Immature natural killer cell (primary cell): ENCODE measurements around the gene ANKS6. TPM values are rescaled to one million over a fixed set of nuclear protein-coding genes. Genes with fewer than 3 reads are reported as not detected.
A peak's percentile ranks its signal among the peaks of the same experiment; 100 is the strongest.

Experiments
- DNase-seq, 3 donors: peaks; one replicate each; pipeline ENCODE4 v3.0.0; 2022; ENCODE audit warnings: mixed read lengths in 1 of 3
- H3K27ac Mint-ChIP-seq, 6 donors: one replicate each; pipeline ENCODE4 v1.8.0; 2020; ENCODE audit warnings: mixed read lengths in 6 of 6, mild to moderate bottlenecking in 5 of 6, inconsistent platforms in 4 of 6, moderate library complexity in 3 of 6
- H3K27me3 Mint-ChIP-seq, 3 donors: one replicate each; pipeline ENCODE4 v1.8.0; 2020 to 2021; ENCODE audit warnings: low read depth in 3 of 3, mild to moderate bottlenecking in 3 of 3, mixed read lengths in 3 of 3, moderate library complexity in 3 of 3, inconsistent platforms in 1 of 3
- H3K36me3 Mint-ChIP-seq, 3 donors: one replicate each; pipeline ENCODE4 v1.8.0; 2020; ENCODE audit warnings: mixed read lengths in 3 of 3, inconsistent platforms in 2 of 3, mild to moderate bottlenecking in 2 of 3
- H3K4me1 Mint-ChIP-seq, 2 donors: one replicate each; pipeline ENCODE4 v1.8.0; 2020; ENCODE audit warnings: inconsistent platforms in 2 of 2, mild to moderate bottlenecking in 2 of 2, mixed read lengths in 2 of 2, moderate library complexity in 1 of 2
- H3K4me3 Mint-ChIP-seq, 5 donors: one replicate each; pipeline ENCODE4 v1.8.0; 2020; ENCODE audit warnings: mild to moderate bottlenecking in 5 of 5, mixed read lengths in 5 of 5, inconsistent platforms in 3 of 5, moderate library complexity in 3 of 5
- H3K9me3 Mint-ChIP-seq, 6 donors: one replicate each; pipeline ENCODE4 v1.8.0; 2020; ENCODE audit warnings: mild to moderate bottlenecking in 6 of 6, mixed read lengths in 6 of 6, inconsistent platforms in 4 of 6, moderate library complexity in 3 of 6
- polyA plus RNA-seq, 3 donors: library from polyadenylated mRNA; unstranded; fragments of 300-500 nt; fragmentation: Illumina TruSeq; gene quantifications; one replicate each; pipeline ENCODE4 v1.2.3, GENCODE V29; 2021

Gene ANKS6
- polyA plus RNA-seq = 1 to 10 TPM; 2.6 to 3.7 (median 3.2) TPM

DNA sequence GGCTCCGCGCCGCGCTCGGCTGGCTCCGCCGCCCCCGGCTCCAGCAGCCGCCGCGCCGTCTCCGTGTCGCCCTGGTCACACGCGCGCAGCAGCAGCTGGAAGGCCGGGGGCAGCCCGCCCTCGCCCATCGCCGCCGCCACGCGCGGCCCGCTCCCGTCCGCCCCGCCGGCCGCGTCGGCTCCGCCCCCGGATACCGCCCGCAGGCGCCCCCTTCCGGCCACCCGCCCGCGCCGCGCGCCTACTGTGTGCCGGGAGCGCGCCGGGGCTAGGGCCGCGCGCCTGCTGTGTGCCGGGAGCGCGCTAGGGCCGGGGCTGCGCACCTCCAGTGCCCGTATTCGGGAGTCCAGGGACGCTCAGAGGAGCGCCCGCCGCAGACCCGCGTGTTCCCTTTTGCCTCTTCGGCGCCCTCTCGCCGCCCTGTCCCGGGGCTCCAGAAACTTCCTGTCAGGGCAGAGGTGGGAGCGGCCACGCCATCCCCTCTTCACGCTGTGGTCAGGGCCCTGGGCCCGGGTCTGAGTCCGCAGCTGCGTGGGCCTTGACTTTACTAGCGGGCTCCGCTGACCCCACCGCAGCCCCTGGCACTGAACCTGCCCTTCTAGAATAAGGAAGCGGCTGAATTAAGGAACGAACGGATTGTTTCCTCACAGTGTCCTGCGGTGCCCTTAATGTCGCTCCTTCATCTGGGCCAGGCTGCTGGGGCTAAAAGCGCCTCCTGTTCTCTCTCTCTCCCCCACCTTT, at the start of gene ANKS6:
ANKS6 (minus strand) TSS at position 192 of the 738 bp plus-strand sequence; CDS start at position 128, 64 bp downstream.
- Mint-ChIP-seq H3K27ac (peak within 1 kb of the TSS in 5 of 6 donors; percentile 43 to 87 (median 72)), H3K4me3 (peak within 1 kb of the TSS; percentile 87 to 90 (median 89)), H3K4me1 (peaks cover 24 to 33% of the 10 kb centered on the region in 2 donors), H3K9me3 (peaks cover 0 to 2% (median 0%) of the 10 kb centered on the region in 6 donors), H3K27me3 (no peaks in the 10 kb centered on the region), H3K36me3 (peaks cover 0 to 4% (median 0%) of the 10 kb centered on the region in 3 donors)
- DNase-seq = peak; percentile 84 to 87 (median 85)

DNA sequence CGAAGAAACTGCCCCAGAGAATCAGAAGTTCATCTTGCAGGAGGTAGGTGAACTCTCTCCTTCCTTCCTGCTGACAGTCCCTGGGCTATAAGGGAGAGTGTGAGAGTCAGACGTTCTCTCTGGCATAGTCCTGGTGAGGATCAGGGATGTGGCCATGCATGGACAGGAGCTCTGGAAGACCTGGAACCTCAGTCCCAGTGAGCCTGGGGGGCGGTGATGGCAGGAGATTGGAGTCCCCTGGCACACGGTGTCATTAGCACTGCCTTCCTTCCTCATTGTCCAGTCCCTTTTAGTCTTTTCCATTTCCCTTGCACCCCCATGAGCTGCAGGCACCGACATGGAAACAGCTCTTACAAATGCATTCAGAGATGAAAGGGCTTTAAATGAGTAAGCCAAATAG, 49.7 kb upstream of the ANKS6 start:
- H3K9me3 Mint-ChIP-seq = no peaks in the 10 kb centered on the region
- H3K4me1 Mint-ChIP-seq = peaks cover 0 to 1% of the 10 kb centered on the region in 2 donors
- DNase-seq = no peak
- no peak overlapping the region for H3K27ac Mint-ChIP-seq
- peaks cover 0 to 14% (median 12%) of the 10 kb centered on the region in 3 donors for H3K36me3 Mint-ChIP-seq
- H3K27me3 Mint-ChIP-seq = peaks cover 0 to 4% (median 0%) of the 10 kb centered on the region in 3 donors
- no peak overlapping the region for H3K4me3 Mint-ChIP-seq

DNA sequence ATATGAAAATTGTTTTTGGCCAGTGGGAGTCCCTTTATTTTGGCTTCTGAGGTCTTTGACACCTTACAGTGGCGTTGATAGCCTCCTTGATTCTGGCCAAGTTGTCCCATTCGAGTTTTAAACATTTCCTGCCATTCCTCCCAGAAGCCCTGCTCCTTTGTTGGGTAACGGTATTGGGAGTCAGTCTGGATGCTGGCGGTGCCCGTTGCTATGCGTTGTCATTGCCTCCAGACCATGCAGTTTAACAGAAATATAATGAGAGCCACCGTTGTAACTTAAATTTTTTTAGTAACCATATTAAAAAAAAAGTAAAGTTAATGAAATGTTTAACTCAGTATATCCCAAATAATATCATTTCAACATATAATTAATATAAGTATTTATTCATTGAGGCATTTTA, 46.2 kb upstream of the ANKS6 start:
- Mint-ChIP-seq H3K4me1 (no peaks in the 10 kb centered on the region), H3K9me3 (no peaks in the 10 kb centered on the region), H3K36me3 (peaks cover 0 to 20% (median 17%) of the 10 kb centered on the region in 3 donors), H3K27ac (no peak overlapping the region), H3K4me3 (no peak overlapping the region), H3K27me3 (no peaks in the 10 kb centered on the region)
- no peak for DNase-seq

DNA sequence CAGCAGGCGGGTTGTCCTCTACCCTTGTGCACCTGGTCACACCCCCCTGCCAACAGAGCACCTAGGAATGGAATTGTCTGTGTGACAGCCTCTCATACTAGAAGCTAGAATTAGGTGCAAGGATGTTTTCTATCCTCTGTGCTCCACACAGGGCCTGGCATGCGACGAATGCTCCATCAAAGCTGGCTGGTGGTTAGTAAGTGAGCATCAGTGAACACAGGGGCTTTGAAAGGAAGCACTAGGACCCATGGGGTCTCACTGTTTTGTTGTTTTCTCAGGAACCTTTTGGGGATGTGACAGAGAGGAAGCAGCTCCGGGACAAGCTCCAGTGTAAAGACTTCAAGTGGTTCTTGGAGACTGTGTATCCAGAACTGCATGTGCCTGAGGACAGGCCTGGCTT, 43.4 kb upstream of the ANKS6 start:
- no peak for DNase-seq
- no peaks in the 10 kb centered on the region for H3K4me1 Mint-ChIP-seq
- no peak overlapping the region for H3K4me3 Mint-ChIP-seq
- H3K36me3 Mint-ChIP-seq = peaks cover 0 to 16% (median 13%) of the 10 kb centered on the region in 3 donors
- no peaks in the 10 kb centered on the region for H3K9me3 Mint-ChIP-seq
- peaks cover 0 to 2% (median 0%) of the 10 kb centered on the region in 3 donors for H3K27me3 Mint-ChIP-seq
- no peak overlapping the region for H3K27ac Mint-ChIP-seq

DNA sequence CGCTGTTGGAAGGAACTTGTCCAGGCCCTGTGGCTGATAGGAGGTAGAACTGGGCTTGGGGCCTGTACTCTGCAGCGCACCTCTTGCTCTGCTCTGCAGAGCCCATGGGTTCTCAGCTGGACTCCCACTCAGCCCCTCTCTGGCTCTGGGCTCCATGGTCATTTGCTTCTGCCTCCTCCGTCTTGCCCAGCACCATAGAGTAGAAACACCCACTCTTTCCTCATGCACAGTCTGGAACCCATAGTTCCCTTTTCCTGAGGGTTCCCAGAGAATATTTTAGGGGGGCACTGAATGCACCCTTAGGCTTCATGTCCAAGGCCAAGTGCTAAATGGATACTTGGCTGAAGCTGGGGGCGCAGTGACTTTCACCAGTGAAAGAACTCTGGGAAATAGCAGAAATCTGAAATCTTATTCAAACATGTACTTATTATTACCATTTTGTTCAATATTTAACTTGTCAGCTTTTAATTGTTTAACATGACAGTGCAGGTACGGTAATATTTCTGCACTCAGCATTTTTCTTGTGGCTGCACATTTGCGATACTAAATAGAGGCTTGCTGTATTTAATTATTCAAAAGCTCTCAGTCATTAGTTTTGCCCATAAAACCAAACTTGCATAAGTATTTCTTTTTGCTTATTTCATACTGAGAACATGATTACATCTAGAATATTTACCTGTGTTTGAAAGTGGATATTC, 42.7 kb upstream of the ANKS6 start:
- H3K4me3 Mint-ChIP-seq = no peak overlapping the region
- H3K36me3 Mint-ChIP-seq = peaks cover 0 to 10% (median 8%) of the 10 kb centered on the region in 3 donors
- H3K4me1 Mint-ChIP-seq = no peaks in the 10 kb centered on the region
- DNase-seq = no peak
- no peaks in the 10 kb centered on the region for H3K9me3 Mint-ChIP-seq
- H3K27me3 Mint-ChIP-seq = peaks cover 0 to 2% (median 0%) of the 10 kb centered on the region in 3 donors
- no peak overlapping the region for H3K27ac Mint-ChIP-seq

DNA sequence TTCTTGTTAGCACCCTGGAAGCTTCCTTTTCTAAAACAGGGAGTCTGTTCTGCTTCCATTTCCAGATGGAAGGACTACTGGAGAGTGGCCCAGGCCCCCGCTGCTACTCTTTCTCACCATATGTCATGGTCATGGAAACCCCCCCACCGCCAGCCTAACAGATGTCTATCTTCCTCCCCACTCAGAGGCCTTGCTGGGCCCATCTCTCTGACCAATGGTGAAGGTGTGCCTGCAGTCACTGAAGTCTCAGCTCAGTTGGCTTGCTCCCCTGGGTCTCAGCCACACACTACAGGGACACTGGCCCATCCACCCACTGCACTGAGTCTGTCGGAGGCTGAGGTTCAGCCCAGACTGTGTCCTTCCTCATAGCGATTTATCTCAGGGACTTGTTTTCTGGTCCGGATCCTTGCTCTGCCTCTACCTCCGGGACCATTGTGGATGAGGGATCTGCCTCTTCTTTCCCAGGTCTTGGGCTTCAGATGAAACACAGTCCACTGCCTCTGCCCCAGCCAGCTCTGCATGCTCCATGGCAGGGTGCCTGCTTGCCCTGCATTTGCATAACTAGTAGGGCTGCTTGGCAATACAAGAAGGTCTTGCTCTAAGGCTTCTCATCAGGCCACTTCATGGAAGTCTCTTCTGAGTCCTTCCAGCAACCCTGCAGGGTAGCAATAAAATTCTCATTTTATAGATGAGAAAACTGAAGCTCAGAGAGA, 42.0 kb upstream of the ANKS6 start:
- peaks cover 0 to 10% (median 8%) of the 10 kb centered on the region in 3 donors for H3K36me3 Mint-ChIP-seq
- H3K9me3 Mint-ChIP-seq = no peaks in the 10 kb centered on the region

DNA sequence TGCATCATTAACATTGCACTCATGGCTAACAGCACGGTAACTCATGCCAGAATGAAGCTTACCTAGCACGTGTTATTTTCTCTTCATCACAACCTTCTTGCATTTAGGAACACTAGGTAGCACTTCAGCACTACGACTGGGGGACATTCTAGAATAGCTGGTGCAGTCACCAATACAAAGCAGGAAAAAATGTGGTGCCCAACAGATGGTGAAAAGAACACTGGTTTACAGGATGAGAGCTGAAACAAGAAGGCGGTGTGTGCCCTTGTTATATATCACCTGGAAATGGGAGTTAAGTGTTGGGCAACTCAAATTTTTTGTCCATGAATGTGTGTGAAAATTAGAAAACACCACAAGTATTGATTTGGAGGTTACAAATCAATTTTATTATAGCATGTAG, 41.2 kb upstream of the ANKS6 start:
- Mint-ChIP-seq H3K27ac (no peak overlapping the region), H3K27me3 (peaks cover 0 to 2% (median 0%) of the 10 kb centered on the region in 3 donors), H3K4me1 (no peaks in the 10 kb centered on the region), H3K36me3 (peaks cover 0 to 10% (median 10%) of the 10 kb centered on the region in 3 donors), H3K9me3 (no peaks in the 10 kb centered on the region), H3K4me3 (no peak overlapping the region)
- no peak for DNase-seq

More for the DNA sequence above, 42.0 kb upstream of the ANKS6 start:
- H3K27ac Mint-ChIP-seq = no peak overlapping the region
- DNase-seq = no peak
- H3K4me1 Mint-ChIP-seq = no peaks in the 10 kb centered on the region
- no peak overlapping the region for H3K4me3 Mint-ChIP-seq
- H3K27me3 Mint-ChIP-seq = peaks cover 0 to 2% (median 0%) of the 10 kb centered on the region in 3 donors

DNA sequence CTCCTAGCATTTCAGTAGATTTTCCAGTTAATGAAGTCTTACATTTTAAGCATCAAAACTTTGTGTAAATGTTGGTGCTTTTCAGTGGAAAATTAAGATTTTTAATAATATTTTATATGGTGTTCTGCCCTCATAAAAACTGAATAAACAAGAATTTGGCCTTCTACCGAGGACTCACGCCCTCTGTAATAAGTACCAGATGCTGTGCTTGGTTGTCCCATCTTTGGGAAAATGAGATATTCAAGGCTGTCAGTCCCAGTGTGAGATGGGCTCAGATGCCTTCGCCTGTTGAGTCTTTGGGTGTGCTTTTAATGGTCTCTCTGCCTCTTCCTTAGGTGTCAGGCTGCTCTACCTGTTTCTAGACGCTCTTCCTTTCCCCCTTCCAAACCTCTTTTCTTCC, 39.9 kb upstream of the ANKS6 start:
- DNase-seq = no peak
- Mint-ChIP-seq H3K4me1 (no peaks in the 10 kb centered on the region), H3K9me3 (no peaks in the 10 kb centered on the region), H3K4me3 (no peak overlapping the region), H3K36me3 (peaks cover 0 to 14% (median 10%) of the 10 kb centered on the region in 3 donors), H3K27ac (no peak overlapping the region), H3K27me3 (peaks cover 0 to 2% (median 0%) of the 10 kb centered on the region in 3 donors)

DNA sequence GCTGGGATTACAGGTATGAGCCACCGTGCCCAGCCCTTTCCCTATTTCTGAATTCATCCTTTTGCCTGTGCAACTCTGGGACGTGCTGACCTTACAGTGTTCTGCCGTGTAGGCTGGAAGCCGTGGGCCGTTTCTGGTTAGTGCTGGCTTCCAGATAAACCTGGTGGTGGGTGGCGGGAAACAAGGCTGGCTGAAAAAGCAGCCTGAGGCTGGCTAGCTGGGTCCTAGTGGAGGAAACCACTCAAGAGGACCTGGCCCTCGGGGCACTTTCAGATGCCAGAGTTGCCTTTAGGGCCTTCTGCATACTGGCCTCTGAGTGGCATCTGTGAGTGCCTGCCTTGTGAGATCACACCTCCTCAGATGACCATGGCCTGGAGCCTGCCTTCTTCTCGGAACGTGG, 38.0 kb upstream of the ANKS6 start:
- peaks cover 0 to 2% (median 0%) of the 10 kb centered on the region in 3 donors for H3K27me3 Mint-ChIP-seq
- H3K4me3 Mint-ChIP-seq = no peak overlapping the region
- H3K27ac Mint-ChIP-seq = no peak overlapping the region
- H3K4me1 Mint-ChIP-seq = no peaks in the 10 kb centered on the region
- no peak for DNase-seq
- H3K36me3 Mint-ChIP-seq = peaks cover 4 to 7% (median 7%) of the 10 kb centered on the region in 3 donors
- no peaks in the 10 kb centered on the region for H3K9me3 Mint-ChIP-seq

DNA sequence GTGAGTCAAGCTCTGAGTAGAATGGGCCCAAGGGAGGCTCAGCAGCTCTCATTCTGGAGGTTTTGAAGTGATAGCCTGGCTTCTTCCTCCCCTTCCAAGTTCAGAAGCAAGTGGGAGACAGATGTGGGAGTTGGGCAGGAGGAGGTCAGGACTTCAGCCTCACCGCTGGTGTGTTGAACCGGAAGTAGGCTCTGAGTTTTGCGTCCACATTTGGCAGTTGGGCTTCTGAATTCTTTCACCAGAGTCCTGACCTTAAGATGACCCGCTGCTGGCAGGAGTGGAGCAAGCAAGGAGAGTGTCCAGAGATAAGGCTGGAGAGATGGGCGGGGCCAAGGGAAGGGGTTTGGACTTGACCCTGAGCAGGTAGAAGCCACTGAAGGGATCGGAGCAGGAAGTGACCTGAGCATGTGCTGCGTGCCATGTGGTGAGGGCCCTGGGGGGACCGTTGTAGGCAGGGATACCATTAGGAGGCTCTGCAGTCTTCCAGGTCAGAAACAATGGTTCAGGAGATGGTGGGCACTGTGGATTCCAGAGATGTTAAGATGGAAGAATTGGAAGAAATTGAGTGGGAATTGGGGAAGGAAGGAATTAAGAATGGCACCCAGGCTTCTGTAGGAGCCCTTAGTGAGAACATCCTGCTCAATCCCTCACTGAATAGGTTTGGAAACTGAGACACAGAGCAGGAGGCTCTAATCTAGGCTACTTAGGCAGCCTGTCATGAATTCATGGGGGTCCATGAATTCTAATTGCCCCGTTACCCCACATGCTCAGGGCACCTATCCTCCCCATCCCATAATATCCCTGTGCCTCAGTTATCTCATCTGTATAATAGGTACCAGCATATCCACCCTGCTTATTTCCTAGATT, 37.0 kb upstream of the ANKS6 start:
- no peaks in the 10 kb centered on the region for H3K4me1 Mint-ChIP-seq
- DNase-seq = no peak
- peaks cover 4 to 7% (median 4%) of the 10 kb centered on the region in 3 donors for H3K36me3 Mint-ChIP-seq
- no peak overlapping the region for H3K27ac Mint-ChIP-seq
- no peak overlapping the region for H3K4me3 Mint-ChIP-seq
- no peaks in the 10 kb centered on the region for H3K9me3 Mint-ChIP-seq
- H3K27me3 Mint-ChIP-seq = peaks cover 0 to 2% (median 0%) of the 10 kb centered on the region in 3 donors

DNA sequence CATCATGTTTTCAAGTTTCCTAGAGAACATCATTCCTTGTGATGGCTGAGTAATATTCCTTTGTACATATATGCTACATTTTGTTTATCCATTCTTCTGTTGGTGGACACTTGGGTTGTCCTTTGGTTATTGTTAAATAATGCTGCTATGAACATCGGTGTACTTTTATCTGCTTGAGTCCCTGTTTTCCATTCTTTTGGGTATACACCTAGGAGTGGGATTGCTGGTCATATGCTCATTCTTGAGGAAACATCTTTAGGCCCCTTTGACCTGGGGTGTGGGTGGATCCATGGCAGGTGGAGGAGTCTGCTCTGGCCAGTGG, 36.4 kb upstream of the ANKS6 start:
- no peak overlapping the region for H3K27ac Mint-ChIP-seq
- DNase-seq = no peak
- no peaks in the 10 kb centered on the region for H3K4me1 Mint-ChIP-seq
- H3K9me3 Mint-ChIP-seq = no peaks in the 10 kb centered on the region
- H3K36me3 Mint-ChIP-seq = peaks cover 4 to 7% (median 4%) of the 10 kb centered on the region in 3 donors
- H3K27me3 Mint-ChIP-seq = peaks cover 0 to 2% (median 0%) of the 10 kb centered on the region in 3 donors
- H3K4me3 Mint-ChIP-seq = no peak overlapping the region

DNA sequence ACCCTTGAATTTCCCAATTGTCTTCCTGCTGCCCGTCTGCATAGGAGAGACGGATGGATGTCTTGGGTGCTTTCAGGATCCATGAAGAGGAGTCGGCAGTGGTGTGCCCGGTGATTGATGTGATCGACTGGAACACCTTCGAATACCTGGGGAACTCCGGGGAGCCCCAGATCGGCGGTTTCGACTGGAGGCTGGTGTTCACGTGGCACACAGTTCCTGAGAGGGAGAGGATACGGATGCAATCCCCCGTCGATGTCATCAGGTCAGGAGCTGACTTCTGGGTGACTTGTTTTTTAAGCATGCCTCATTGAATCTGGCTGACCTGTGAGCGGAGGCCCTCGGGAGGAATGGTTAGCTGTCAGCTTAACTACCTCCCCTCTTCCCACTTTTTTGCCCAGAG, 35.3 kb upstream of the ANKS6 start:
- peaks cover 0 to 3% (median 0%) of the 10 kb centered on the region in 3 donors for H3K27me3 Mint-ChIP-seq
- no peaks in the 10 kb centered on the region for H3K4me1 Mint-ChIP-seq
- no peak for DNase-seq
- peaks cover 4 to 11% (median 4%) of the 10 kb centered on the region in 3 donors for H3K36me3 Mint-ChIP-seq
- no peaks in the 10 kb centered on the region for H3K9me3 Mint-ChIP-seq
- no peak overlapping the region for H3K27ac Mint-ChIP-seq
- no peak overlapping the region for H3K4me3 Mint-ChIP-seq

DNA sequence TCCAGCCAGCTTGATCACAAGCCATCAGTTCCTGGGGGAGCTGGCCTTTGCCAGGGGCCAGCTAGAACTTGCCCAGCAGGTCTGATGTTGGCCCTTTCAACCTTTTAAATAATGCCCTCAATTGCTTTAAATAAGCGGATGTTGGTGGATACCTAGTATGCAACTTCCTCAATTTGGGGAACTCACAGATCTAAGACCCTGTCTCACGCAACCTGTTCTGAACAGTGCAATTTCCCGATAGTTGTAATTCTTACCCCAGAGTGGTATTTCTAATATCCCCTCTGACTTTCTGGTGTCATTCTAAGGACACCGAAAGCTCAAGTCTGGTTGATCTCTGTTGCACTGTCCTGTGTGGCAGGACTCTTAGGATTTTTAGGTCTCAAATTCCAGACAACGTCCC, 34.2 kb upstream of the ANKS6 start:
- H3K36me3 Mint-ChIP-seq = peaks cover 4 to 11% (median 4%) of the 10 kb centered on the region in 3 donors
- H3K4me3 Mint-ChIP-seq = no peak overlapping the region
- H3K27me3 Mint-ChIP-seq = peaks cover 0 to 1% (median 0%) of the 10 kb centered on the region in 3 donors
- H3K9me3 Mint-ChIP-seq = no peaks in the 10 kb centered on the region
- no peak overlapping the region for H3K27ac Mint-ChIP-seq
- no peak for DNase-seq
- H3K4me1 Mint-ChIP-seq = no peaks in the 10 kb centered on the region
